ENCODE data around the gene COPS3.
A peak's percentile ranks its signal among the peaks of the same experiment; 100 is the strongest.

The COPS3 gene

GRCh38 chr17:17241656-17242055 lies 39.4 kb downstream of the COPS3 start:
- DNase-seq (ENCODE audit: low spot score), result no peak

- DNase-seq (ENCODE audit: low spot score), result no peak
Observed at GRCh38 chr17:17239832-17240231, 41.2 kb downstream of the COPS3 start.

- peak; percentile 84 for DNase-seq (ENCODE audit: low spot score)
Observed at GRCh38 chr17:17237026-17237799, 43.8 kb downstream of the COPS3 start, which contains the start of gene FLCN. FLCN (minus strand) TSS chr17:17237168; CDS start chr17:17228137, 9,031 bp downstream.

- no peak for DNase-seq (ENCODE audit: low spot score)
Observed at GRCh38 chr17:17236295-17237025, 44.6 kb downstream of the COPS3 start.

GRCh38 chr17:17235212-17236174 lies 45.6 kb downstream of the COPS3 start:
- DNase-seq (ENCODE audit: low spot score), result no peak

GRCh38 chr17:17232303-17232621 lies 48.8 kb downstream of the COPS3 start:
- DNase-seq (ENCODE audit: low spot score), result no peak

- DNase-seq (ENCODE audit: low spot score), result no peak
Observed at GRCh38 chr17:17231621-17232302, 49.3 kb downstream of the COPS3 start.

GRCh38 chr17:17229416-17230384 lies 51.3 kb downstream of the COPS3 start:
- no peak for DNase-seq (ENCODE audit: low spot score)

GRCh38 chr17:17228521-17229279 lies 52.3 kb downstream of the COPS3 start:
- no peak for DNase-seq (ENCODE audit: low spot score)

- no peak for DNase-seq (ENCODE audit: low spot score)
Observed at GRCh38 chr17:17227608-17228520, 53.2 kb downstream of the COPS3 start.

- DNase-seq (ENCODE audit: low spot score), result no peak
Observed at GRCh38 chr17:17226451-17227265, 54.4 kb downstream of the COPS3 start.

- DNase-seq (ENCODE audit: low spot score), result no peak
Observed at GRCh38 chr17:17225901-17226300, 55.1 kb downstream of the COPS3 start.

GRCh38 chr17:17224137-17224536 lies 56.9 kb downstream of the COPS3 start:
- no peak for DNase-seq (ENCODE audit: low spot score)

- no peak for DNase-seq (ENCODE audit: low spot score)
Observed at GRCh38 chr17:17223736-17224135, 57.3 kb downstream of the COPS3 start.

- no peak for DNase-seq (ENCODE audit: low spot score)
Observed at GRCh38 chr17:17221329-17221728, 59.7 kb downstream of the COPS3 start.

- DNase-seq (ENCODE audit: low spot score), result no peak
Observed at GRCh38 chr17:17220529-17220928, 60.5 kb downstream of the COPS3 start.

- no peak for DNase-seq (ENCODE audit: low spot score)
Observed at GRCh38 chr17:17217995-17218394, 63.1 kb downstream of the COPS3 start.

GRCh38 chr17:17216776-17217175 lies 64.3 kb downstream of the COPS3 start:
- DNase-seq (ENCODE audit: low spot score), result no peak

Measured in COLO829 (cell line).